ENCODE results near the gene TNFAIP8.
"Not testable (repeated sequence)": the region's sequence is repeated elsewhere in the genome, so short reads cannot be mapped to it uniquely, and the experiment has no call there.

TNFAIP8 gene

DNA sequence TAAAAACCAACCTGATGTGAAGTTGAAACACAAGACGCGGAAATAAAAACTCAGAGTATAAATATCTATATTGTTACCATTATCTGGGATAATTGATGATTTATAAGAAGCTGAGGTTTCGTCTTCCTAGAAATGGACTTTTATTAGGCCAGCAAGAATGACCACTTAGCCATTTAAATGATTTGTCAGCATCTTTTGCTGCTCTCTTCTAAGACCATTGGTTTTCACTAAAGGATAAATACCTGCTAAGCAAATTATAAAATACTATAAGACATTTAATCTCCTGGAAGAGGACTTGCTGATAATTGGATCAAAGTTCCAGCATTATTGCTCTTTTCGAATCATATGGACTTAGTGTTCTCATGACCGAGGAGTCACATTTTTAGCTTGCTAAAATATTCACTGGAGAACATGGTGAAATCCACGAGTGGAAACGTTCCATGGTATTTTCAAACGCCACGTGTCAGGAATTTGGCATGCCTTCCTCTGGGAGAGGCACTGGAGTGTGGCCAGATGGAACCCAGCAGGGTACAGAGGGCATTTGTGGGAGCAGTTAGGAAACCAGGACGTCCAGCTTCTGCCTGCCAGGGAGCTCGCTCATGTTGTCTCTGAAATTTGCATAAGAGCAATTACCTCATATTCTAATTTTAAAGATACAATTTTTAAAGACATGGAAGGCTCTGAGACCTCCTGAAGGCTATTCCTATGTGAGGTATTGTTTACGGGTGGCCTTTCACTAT, 43.1 kb downstream of the TNFAIP8 start:
- no peak for DNase-seq

DNA sequence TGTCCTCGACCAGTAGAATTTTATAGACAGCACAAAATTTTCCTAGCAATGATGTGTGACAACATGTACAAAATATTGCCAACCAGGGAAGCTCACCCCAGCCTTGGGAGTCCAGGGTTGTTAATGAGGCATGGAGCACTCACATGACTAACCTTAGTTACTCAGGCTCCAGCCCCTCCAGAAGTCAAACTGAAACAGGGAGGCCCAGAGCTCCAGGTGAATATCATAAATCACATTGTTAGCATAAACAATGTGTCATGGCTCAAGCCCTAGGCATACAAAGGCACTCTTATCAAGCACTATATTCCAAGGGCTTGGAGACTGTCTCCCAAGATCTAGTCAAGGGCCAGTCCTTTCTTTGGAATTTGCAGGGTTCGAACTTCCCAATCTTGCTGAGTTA, 44.4 kb downstream of the TNFAIP8 start:
- no peak for DNase-seq

DNA sequence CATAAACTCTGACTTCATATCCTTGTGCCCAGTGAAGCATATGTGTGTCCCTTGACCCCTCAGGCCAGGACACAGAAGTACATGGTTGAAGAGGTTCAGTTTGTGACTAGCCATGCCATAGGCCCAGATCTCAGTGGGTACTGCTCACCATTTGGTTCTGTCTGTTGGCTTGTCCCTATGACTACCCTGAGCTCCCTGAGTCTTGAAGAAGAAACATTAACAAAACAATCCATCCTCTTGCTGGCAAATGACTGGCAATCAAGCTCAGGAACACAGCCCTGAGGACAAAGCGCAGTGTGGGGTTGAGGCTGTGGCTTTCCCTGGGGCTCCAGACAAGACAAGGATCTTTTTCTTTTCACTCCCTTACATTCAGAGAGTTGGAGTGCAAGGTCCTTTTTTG, 46.3 kb downstream of the TNFAIP8 start:
- no peak for DNase-seq

DNA sequence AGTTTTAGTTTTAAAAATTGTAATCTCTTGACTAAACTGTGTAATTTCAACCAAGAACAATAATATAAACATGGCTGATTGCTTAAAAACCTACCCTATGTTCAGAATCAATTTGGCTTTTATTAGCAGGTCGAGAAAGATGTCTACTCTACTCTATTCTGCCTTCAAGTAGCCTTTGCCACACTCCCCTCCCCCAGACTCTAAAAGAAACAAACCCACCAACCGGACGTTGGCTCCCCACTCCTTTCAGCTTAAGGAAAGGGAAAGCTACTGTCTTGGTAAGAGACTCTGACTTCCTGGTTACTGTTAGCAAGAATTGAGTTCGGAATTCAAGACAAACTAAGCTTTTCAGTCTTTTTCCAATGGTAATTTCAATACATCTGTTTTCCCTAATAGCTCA, 46.7 kb downstream of the TNFAIP8 start:
- no peak for DNase-seq

DNA sequence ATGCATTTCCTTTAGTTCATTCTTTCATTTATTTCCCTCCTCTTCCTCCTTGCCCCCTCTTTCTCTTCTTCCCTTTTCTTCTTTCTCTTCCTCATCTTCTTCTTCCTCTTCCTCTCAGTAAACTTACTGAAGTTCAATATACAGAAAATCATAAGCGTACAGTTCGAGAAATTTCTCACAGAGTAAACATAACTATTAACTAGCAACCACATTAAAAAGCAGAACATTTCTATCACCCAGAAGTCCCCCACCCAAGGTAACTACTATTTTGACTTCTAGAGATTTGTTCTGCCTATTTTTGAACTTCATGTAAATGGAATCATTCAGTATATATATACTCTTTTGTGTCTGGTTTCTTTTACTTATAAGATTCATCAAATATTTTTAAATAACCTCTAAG, 48.2 kb downstream of the TNFAIP8 start:
- DNase-seq: no peak

DNA sequence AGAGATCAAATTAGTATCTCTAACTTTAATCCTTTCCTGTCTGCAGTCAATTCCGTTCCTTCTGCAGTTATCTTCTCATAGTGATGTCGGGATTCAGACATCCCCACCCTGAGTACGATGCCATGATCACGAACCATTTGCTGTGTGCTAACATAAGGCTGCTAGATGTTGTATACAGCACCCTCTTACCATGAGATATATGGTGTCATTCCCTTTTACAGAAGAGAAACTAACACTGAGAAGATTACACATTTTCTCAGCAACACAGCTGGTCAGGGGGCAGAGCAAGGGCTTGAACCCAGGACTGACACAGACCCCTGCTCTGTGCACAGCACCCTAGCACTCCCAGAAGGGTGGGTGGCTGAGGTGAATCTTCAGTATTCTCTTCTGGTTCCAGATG, 49.6 kb downstream of the TNFAIP8 start:
- no peak for DNase-seq

DNA sequence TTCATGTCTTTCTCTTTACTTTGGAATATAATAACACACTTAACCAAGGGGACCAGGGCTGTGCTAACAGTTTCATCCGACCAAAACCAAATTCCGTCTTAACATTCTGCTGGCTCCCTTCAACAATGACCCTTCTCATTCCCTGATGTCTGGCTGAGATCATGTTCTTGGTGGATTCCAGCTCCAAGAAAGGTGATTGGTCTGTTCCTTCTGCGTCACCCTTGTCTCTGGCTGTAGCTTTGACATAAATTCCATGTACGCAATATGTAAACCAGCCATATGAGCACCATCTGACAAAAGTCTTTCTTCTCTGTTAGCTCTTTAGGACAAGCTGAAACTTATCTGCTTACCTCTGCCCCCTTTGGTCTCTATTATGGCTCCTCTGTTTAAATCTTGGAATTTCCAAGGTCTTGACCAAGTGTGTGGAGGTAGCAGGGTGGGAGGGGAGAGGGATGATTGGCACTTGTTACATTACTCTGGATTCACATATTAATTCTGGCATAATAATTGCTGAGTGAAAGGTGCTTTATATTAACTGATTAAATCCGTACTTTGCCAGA, 50.8 kb downstream of the TNFAIP8 start:
- no peak for DNase-seq

DNA sequence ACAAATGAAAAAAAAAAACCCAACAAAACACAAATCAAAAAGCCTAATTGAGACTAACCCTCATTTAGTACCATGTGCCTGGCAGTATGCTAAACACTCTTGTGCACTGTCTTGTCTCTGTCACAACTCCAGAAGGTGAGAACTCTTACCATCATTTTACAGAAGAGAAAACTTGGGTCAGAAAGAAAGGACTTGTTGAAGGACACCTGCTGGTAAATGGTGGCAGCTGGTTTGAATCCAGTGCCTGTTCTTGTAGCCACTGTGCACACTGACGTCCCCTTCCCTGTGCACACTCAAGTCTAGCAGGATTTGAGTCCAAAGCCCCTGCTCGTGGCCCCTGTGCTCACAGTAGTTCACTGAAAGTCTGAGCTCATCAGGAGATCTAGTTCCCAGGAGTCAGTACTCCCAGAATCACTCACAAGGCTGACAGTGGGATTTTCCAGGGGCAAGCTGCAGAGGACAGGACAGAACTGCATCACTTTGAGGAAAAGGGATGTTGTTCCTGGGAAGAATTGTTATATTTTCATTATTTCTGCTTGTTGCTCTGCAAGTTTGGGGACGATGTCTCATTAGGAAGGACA, 53.5 kb downstream of the TNFAIP8 start:
- DNase-seq: no peak

DNA sequence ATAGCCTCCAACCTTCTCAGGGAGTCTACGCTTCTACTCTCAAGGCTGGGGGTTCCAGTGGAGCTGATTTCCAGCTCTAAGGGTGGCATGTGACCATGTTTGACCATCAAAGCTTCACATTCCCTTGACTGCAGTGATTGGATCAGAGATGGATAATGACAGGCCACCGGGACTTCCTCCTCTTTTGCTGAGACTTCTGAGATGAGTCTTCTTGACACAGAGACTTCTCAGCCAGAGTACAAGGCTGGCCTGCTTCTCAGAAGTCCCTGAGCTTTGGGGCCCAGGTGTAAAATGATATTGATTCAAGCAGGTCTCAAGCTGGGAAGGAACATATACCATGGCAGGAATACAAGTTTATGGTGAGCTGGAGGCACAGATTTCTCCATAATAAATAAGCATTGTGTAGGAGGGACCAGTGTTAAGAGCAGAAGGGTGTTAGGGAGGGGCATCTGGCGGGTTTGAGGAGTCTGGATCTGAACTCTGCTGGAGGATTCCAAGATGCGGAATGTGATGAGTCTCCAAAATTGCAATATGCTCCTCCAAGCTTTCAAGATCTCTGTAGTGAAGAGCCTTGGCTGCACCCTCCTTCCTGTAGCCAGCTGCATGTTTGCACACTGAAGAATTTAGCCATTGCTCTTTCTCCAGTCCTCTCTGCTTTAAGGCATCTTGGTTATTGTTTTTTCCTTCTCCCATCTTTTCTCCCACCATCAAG, 54.8 kb downstream of the TNFAIP8 start:
- DNase-seq: no peak

DNA sequence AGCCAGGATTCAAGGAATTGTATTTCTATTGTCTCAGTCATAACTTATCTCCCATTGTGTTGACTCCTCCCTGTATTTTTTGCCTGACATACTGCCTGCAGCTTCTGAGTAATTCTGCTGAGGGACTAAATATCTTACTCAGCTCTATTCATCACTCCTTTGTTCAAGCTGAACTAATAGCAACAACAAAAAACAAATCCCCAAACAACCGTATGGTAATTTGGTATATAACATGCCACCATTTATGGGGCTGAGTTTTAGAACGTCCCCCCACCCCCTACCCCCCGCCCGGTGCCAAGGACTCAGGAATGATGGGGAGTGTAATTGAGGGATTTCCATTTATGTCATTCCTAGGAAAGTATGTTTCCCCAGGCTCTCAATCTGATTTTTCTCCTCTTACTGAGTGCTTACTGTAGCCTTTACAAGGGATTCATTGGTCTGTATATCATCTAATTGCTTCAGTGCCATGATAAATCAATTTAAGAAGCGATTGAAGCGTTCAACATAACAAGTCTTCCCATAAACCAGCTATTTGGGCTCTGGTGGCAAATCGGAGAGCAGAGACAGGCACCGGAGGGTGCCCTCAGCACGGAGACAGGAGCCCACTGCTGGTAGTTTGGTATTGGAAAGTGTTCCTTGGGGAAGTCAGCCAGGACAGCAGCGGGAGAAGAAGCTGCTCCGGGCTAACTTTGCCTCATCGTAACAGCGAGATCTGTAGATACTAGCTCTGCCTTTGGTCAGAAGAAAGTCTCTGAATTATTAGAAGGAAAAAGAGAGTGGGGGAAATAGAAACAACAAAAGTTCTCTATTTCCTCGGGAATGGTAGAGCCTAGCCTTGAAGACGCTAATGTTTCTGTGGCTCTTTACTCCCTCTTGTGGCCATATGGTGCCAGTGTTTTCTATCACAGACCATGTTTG, 55.8 kb downstream of the TNFAIP8 start:
- DNase-seq: peak; percentile 6

DNA sequence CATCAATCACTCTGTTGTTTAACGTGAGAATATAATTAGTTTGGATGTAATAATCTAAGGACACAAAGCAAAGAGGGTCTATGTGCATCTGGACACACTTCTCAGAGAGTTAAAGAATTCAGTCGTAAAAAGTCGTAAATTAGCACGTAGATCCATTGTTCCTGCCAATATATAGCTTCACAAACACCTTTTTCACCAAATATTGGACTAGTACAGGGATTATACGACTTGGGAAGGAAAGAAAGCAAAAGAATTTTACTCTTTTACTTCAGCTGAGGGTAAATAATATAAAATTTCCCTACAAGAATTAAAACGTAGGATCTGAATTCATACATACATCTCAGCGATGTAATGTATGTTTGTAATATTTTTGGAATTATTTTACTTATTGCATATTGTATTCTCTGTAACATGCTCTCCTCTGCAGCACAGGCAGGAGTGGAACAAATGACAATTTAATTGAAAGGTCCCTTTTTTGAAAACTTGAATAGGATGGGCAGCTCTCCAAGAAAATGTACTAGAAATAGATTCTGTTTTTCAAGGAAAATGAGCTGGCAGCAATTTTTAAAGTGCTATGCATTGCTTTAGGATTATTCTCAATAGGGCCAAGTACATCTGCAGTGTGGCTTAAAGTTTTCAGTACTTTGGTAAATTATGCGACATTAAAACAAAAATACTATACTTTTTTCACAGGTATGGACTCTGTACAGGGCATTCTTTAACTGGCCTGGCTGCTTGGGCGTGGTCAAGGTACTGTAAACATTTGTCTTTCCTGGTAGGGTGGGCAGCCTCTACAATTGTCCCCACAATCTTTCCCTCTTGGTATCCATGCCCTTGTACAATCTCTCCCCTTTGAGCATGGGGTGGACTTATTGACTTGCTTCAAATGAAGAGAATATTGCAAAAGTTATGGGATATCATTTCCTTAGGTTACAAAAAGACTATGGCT, 56.7 kb downstream of the TNFAIP8 start:
- no peak for DNase-seq

DNA sequence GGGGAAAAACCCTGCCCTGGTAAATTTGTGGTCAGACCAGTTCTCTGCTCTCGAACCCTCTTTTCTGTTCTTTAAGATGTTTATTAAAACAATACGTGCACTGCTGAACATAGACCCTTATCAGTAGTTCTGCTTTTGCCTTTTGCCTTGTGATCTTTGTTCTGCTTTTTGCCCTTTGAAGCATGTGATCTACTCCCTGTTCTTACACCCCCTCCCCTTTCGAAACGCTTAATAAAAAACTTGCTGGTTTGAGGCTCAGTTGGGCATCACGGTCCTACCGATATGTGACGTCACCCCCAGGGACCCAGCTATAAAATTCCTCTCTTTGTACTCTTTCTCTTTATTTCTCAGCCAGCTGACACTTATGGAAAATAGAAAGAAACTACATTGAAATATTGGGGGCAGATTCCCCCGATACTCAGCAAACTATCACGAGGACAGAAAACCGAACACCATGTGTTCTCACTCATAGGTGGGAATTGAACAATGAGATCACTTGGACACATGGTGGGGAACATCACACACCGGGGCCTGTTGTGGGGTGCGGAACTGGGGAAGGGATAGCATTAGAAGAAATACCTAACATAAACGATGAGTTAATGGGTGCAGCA, 58.4 kb downstream of the TNFAIP8 start:
- not testable (repeated sequence) for DNase-seq

DNA sequence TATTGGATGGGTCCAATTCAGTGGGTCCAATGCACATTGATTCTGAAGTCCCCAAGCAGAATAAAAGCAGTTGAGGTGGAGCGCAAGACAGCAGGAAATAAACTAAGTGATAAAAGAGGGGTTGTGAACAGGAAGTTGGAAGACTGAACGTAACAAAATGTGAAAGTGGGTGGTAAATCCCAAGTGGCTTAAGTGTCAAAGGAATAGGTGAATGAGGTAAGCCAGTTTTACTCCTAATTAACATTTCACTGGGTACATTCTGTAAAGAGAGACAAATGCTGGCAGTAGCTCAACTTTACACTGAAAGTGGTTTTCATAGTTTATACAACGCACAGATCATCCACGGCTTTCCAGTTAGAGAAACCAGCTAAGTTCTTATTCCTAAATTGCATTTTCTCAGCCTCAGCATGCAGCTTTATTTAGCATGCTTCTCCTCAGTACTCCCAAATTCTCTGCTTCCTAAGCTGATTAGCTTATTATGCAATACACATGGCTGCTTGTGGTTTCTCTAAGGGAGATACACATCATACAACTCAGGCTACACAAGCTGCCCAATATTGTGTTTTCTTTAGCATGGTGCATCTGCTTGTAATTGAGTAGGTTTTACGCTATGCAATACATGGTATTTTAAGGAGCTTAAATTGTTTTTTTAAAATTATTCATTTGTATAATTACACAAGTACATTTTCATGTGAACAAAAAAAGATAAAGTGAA, 62.2 kb downstream of the TNFAIP8 start:
- DNase-seq: no peak

DNA sequence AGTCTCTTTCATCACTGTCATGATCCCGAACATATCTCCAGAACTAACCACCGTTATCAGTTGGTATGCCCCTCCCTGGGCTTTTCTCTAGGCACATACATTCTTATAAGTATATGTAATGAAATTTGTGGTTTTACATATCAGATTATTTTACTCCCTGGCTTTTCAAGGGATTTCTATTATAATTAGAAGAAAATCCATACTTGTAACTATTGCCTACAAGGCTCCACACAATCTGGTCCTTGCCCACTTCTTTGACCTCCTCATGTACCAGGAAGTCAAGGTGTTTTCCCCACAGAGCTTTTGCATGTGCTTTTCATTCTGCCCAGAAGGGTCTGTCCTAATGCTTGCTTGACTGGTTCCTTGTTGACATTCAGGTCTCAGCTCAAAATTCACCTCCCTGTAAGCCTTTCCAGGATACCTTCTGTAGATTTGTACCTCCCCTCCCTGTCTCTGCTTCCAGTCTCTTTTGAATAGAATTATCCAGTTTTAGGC, 62.8 kb downstream of the TNFAIP8 start:
- DNase-seq: no peak

DNA sequence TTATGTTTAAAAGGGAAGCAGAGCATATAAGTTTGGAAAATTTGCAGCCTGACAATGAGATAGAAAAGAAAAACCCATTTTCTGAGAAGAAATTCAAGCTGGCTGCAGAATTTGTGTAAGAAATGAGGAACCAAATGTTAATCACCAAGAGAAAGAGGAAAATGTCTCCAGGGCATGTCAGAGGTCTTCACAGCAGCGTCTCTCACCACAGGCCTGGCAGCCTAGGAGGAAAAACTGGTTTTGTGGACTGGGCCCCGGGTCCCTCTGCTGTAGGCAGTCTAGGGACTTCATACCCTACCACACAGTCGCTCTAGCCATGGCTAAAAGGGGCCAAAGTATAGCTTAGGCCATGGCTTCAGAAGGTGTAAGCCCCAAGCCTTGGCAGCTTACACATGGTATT, 64.3 kb downstream of the TNFAIP8 start:
- no peak for DNase-seq

DNA sequence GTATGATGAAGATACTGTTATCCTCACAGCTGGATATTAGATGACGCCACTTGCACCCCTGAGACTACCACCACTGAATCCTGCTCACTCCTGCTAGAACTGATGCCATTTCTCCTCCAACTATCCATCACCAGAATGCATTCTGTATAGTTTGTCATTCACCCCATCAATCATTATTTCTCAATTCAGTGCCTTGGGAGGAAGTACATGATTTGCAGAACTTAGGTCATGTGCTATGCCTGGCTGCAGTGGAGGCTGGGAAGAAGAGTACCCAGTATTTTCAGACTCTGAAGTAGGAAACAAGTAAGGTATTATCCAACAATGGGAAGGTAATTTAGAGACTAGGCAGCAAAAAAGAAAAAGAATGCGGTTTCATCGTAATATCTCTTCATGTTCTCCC, 70.2 kb downstream of the TNFAIP8 start:
- no peak for DNase-seq

DNA sequence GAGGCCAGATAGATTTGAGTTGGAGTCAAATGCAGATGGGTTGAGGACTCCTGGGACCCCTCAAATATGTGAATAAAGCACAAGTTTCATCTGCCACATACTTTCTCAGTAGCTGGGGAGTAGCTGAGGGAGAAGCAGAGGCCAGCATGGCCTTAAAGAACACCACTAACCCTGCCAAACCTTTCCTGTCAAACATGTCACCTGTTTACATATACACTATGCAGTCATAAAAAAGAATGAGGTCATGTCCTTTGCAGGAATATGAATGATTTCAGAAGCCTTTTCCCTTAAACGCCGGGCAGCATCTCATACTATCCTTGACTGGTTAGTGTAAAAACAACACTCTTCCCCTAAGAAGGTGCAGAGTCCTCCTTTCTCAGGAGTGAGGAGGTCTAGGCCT, 71.2 kb downstream of the TNFAIP8 start:
- DNase-seq: no peak

DNA sequence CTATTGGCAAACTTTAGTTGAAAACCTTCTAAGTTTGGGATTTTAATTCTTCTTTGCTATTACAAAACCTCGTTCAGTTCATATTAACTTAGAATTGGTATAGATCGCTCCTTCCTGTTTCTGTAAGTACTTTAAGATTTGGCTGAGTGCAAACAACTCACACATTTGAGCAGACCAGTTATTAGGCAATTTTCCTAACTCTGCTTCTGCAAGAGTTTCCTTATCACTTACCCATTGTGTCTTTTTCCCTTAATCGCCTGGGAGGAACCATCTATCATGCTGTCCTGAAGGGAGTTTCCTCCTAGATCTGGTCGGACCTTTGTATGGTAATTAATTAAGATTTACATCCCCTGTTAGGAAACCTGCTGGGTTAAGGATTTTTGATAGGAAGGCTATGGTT, 71.8 kb downstream of the TNFAIP8 start:
- not testable (repeated sequence) for DNase-seq

DNA sequence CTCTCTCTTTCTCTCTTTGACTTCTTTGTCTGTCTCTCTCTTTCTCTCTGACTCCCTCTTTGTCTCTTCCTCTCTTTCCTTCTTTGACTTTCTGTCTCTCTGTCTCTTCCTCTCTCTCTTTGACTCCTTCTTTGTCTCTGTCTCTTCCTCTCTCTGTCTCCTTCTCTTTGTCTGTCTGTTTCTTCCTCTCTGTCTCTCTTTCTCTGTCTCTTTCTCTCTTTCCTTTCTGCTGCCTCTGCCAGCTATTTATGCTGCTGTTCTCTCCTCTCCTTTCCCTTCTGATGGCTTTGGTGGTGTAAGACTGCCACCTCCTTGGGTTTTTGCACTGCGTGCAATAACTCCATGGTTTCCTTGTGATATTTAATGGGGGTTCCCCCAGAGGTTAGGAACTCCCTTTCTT, 72.3 kb downstream of the TNFAIP8 start:
- not testable (repeated sequence) for DNase-seq

DNA sequence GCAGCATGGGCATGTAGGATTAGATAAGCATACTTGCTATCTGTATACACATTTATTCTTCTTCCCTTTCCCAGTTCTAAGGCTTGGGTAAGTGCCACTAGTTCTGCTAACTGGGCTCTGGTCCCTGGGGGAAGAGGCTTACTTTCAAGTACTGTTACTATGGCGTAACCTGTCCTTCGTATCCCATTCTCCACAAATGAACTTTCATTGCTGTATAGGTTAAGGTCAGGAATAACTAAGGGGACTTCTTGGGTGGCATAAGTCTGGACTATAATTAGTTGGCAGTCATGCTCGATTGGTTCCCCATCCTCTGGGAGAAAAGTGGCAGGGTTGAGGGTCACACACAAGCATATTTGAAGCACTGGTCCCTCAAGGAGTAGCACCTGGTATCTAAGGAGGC, 72.8 kb downstream of the TNFAIP8 start:
- DNase-seq: not testable (repeated sequence)

Measured in NCI-H2171 (cell line).